PC-9 (cell line): ENCODE results near the gene CNNM3. TPM values are rescaled to one million over a fixed set of nuclear protein-coding genes. Genes with fewer than 3 reads are reported as not detected.
A peak's percentile ranks its signal among the peaks of the same experiment; 100 is the strongest.

ENCODE experiments used
- BruUV-seq: library from RNA; stranded (reverse); fragments of 400-500 nt; replicated peaks from 2 replicates; lab custom pipeline; 2021; lab: Mats Ljungman, UMichigan
- CTCF ChIA-PET: fragments of 300-600 bp; sonication (Branson Sonifier 250); formaldehyde crosslinking; loops from one replicate; lab custom pipeline; 2022; ENCODE audit warnings: antibody characterized with exemption; lab: Charles Lee
- POLR2A ChIA-PET: fragments of 300-600 bp; sonication (Branson Sonifier 250); formaldehyde crosslinking; loops from one replicate; lab custom pipeline; 2022; ENCODE audit warnings: antibody characterized with exemption; ENCODE audit not compliant: unreplicated experiment; lab: Charles Lee
- DNase-seq, 2 experiments: peaks; one replicate each; pipeline versions ENCODE4 v3.0.0 to v3.0.0-alpha.2; 2015 to 2022; ENCODE audit warnings: mixed read lengths in 1 of 2
- H2AFZ ChIP-seq: fragments of 200-600 bp; sonication (generic); 2 replicates; pipeline ENCODE4 v1.8.1; 2017; ENCODE audit warnings: antibody characterized with exemption
- H3F3A ChIP-seq: fragments of 200-600 bp; sonication (generic); 2 replicates; pipeline ENCODE4 v1.8.1; 2017; ENCODE audit warnings: antibody characterized with exemption, mild to moderate bottlenecking, low read depth; ENCODE audit not compliant: insufficient read depth
- H3K27ac ChIP-seq: fragments of 200-600 bp; sonication (generic); 2 replicates; pipeline ENCODE4 v1.6.1; 2016; ENCODE audit warnings: mixed run types
- H3K27me3 ChIP-seq: fragments of 200-600 bp; sonication (generic); 2 replicates; pipeline ENCODE4 v1.6.1; 2016; ENCODE audit warnings: low read depth, mixed run types; ENCODE audit not compliant: insufficient read depth
- H3K36me3 ChIP-seq: fragments of 200-600 bp; sonication (generic); 2 replicates; pipeline ENCODE4 v1.6.1; 2016; ENCODE audit warnings: low read depth, mixed run types
- H3K4me1 ChIP-seq: fragments of 200-600 bp; sonication (generic); replicated peaks from 2 replicates; pipeline ENCODE4 v1.6.1; 2016; ENCODE audit warnings: mixed run types; ENCODE audit not compliant: insufficient read depth
- H3K4me2 ChIP-seq: fragments of 200-600 bp; sonication (generic); 2 replicates; pipeline ENCODE4 v1.6.1; 2017; ENCODE audit warnings: mixed run types
- H3K4me3 ChIP-seq: fragments of 200-600 bp; sonication (generic); 2 replicates; pipeline ENCODE4 v1.6.1; 2016; ENCODE audit warnings: mixed run types
- H3K79me2 ChIP-seq: fragments of 200-600 bp; sonication (generic); 2 replicates; pipeline ENCODE4 v1.6.1; 2017; ENCODE audit warnings: low read depth, mixed run types
- H3K9me2 ChIP-seq: fragments of 200-600 bp; sonication (generic); 2 replicates; pipeline ENCODE4 v1.8.1; 2017; ENCODE audit warnings: mild to moderate bottlenecking; ENCODE audit not compliant: insufficient read depth
- H3K9me3 ChIP-seq: fragments of 200-600 bp; sonication (generic); 2 replicates; pipeline ENCODE4 v1.8.1; 2016; ENCODE audit warnings: low read depth; ENCODE audit not compliant: insufficient read depth
- H4K20me1 ChIP-seq: fragments of 200-600 bp; sonication (generic); 2 replicates; pipeline ENCODE4 v1.8.1; 2017; ENCODE audit not compliant: insufficient read depth
- EZH2 ChIP-seq: fragments of 200-600 bp; sonication (generic); IDR thresholded peaks from 2 replicates; pipeline ENCODE4 v1.8.0; 2017; ENCODE audit warnings: antibody characterized with exemption, low read depth
- intact Hi-C: fragments of 100-400 bp; cut with micrococcal nuclease; formaldehyde crosslinking; loops from one replicate; pipeline ENCODE4 v1.10.0; 2022; ENCODE audit not compliant: unreplicated experiment
- total RNA-seq: library from RNA; stranded (reverse); gene quantifications from 2 replicates; pipeline ENCODE4 v1.2.3, GENCODE V29; 2021
- TF ChIP-seq, protein P1 (sequence below): fragments of 200-600 bp; sonication (generic); conservative IDR thresholded peaks from 2 replicates; pipeline ENCODE4 v1.6.1; 2017; ENCODE audit warnings: mixed run types, antibody characterized with exemption, mild to moderate bottlenecking, moderate library complexity

CNNM3 gene
- total RNA-seq, 1 experiment from 2014 or later, result 28.7 TPM

DNA sequence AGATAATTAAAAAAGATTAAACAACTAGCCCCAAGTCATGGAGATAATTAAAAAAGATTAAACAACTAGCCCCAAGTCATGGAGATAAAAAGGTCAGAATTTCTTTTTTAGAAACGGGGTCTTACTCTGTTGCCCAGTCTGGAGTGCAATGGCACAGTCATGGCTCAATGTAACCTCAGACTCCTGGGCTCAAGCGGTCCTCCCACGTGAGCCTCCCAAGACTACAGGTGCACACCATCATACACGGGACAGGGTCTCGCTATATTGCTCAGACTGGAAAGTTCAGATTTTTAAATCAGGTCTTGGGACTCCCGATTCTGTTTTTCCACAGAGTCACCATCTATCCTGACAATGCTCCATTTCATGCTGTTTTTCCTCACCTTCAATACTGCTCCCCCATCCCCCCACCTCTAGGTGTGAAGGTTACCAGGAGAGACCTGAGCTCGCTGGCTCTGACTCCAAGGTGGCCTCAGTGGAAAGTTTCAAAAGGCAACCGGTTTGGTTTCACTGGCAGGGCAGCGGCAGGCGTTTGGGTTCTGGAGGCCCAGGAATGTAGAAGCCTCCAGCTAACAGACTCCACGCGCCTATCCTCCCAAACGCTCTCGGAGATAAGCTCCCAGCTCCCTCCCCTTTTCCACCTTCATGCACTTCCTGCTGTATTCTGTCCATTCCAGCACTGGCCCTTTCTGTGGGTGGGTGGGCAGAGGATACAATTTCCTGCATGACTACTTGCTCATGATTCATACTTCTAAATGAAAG is 56.7 kb downstream of the CNNM3 start:
- DNase-seq, result peak; percentile 69
- Histone ChIP-seq H3F3A (peaks cover 43% of the 10 kb centered on the region; the same call in 1 of the 2 replicates), H3K27me3 (no peaks in the 10 kb centered on the region), H4K20me1 (no peaks in the 10 kb centered on the region), H3K4me2 (peak overlapping the region; percentile 59), H3K4me1 (peaks cover 69% of the 10 kb centered on the region), H3K79me2 (peaks cover 12% of the 10 kb centered on the region), H3K4me3 (no peak overlapping the region), H3K9me2 (no peaks in the 10 kb centered on the region), H3K9me3 (no peaks in the 10 kb centered on the region), H3K27ac (0 out of 2 replicates have a peak overlapping the region, but pooled peaks have one; percentile 3), H2AFZ (no peak overlapping the region), H3K36me3 (no peaks in the 10 kb centered on the region)
- ChIA-PET POLR2A (interaction anchor here (0.6 to 1.0 kb wide), 4 partner anchors 15 to 81 kb away, joined by 6 to 32 read pairs (median 22); partner anchors contain the start of gene ANKRD39), CTCF (interaction anchor here (0.6 to 1.7 kb wide), 4 partner anchors 13 to 116 kb away, joined by 3 to 4 read pairs (median 4); no protein-coding TSS in a partner anchor)
- BruUV-seq, result no TSS peak
- intact Hi-C loops, result loop anchor here (2.0 kb wide), 1 partner anchor 14 kb away; no protein-coding TSS in a partner anchor
- TF ChIP-seq, protein P1, sequence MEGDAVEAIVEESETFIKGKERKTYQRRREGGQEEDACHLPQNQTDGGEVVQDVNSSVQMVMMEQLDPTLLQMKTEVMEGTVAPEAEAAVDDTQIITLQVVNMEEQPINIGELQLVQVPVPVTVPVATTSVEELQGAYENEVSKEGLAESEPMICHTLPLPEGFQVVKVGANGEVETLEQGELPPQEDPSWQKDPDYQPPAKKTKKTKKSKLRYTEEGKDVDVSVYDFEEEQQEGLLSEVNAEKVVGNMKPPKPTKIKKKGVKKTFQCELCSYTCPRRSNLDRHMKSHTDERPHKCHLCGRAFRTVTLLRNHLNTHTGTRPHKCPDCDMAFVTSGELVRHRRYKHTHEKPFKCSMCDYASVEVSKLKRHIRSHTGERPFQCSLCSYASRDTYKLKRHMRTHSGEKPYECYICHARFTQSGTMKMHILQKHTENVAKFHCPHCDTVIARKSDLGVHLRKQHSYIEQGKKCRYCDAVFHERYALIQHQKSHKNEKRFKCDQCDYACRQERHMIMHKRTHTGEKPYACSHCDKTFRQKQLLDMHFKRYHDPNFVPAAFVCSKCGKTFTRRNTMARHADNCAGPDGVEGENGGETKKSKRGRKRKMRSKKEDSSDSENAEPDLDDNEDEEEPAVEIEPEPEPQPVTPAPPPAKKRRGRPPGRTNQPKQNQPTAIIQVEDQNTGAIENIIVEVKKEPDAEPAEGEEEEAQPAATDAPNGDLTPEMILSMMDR, result no peak
- TF ChIP-seq EZH2, result no peak

DNA sequence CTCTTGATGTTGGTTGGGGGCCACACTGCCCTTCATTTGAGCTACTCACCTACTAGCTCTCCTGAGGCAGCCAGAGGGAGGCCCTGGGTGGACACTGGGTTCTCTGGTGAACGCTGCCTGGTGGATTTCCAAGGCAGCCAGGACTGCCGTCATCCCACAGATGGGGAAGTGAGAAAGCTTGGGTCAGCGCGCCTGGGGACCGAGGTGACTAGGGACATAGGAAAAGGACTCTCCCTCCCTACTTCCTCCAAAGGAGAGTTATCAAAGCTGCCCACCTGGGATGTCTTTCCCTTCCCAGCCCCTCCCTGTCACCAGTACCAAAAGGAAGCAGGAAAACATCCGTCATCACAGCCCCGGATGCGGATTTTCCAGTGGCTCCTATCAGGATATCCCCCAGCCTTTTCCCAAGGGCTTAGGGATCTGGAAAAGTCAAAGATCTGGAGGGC is 57.6 kb downstream of the CNNM3 start:
- ChIA-PET POLR2A (interaction anchor here (0.7 to 1.0 kb wide), 2 partner anchors 15 to 16 kb away, joined by 7 to 32 read pairs; partner anchors contain the start of gene ANKRD39), CTCF (interaction anchor here (0.6 to 1.7 kb wide), 3 partner anchors 11 to 115 kb away, joined by 3 to 4 read pairs (median 3); no protein-coding TSS in a partner anchor)
- TF ChIP-seq, protein P1, result no peak
- no peak for TF ChIP-seq EZH2
- Histone ChIP-seq H3K9me3 (no peaks in the 10 kb centered on the region), H4K20me1 (no peaks in the 10 kb centered on the region), H2AFZ (no peak overlapping the region), H3K4me1 (peaks cover 76% of the 10 kb centered on the region), H3K27ac (peak overlapping the region; percentile 3; the same call in 1 of the 2 replicates), H3F3A (peaks cover 43% of the 10 kb centered on the region; the same call in 1 of the 2 replicates), H3K27me3 (no peaks in the 10 kb centered on the region), H3K36me3 (no peaks in the 10 kb centered on the region), H3K4me2 (peak overlapping the region; percentile 59), H3K9me2 (no peaks in the 10 kb centered on the region), H3K4me3 (no peak overlapping the region), H3K79me2 (peaks cover 4% of the 10 kb centered on the region; the same call in 1 of the 2 replicates)
- no peak for DNase-seq
- no TSS peak for BruUV-seq
- intact Hi-C loops, result loop anchor here (2.0 kb wide), 1 partner anchor 13 kb away; no protein-coding TSS in a partner anchor

DNA sequence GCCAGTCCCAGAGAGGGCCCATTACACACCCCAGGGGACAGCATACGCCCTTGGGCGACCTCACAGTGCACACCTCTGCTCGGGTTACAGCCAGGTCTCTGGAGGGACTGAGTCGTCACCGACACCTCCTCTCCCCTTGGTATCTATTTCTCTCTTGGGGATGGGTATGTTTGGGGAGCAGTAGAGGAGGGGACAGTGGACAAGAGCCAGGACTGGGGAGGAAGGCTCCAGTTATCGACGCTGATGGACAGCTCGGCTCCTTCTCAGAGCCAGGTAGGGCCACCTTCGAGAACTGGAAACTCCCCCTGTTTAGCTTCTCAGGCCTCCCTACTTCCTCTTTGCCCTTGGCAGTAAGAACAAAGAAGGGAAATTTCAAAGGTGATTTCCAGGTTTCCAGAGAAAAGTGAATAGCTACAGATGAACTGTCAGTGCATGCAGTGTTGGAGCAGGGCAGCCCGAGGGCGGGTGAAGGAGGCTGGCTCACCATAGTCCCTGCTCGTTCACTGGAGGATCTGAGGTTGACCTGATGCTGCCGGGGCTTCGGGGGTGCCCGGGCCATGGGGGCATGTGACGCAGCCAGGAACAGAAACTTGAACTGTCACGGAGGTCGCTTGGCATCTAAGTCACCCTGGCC is 58.2 kb downstream of the CNNM3 start:
- Histone ChIP-seq H3K4me2 (peak overlapping the region; percentile 59), H3K9me2 (no peaks in the 10 kb centered on the region), H3K79me2 (no peaks in the 10 kb centered on the region), H3K27me3 (no peaks in the 10 kb centered on the region), H2AFZ (no peak overlapping the region), H3F3A (peaks cover 43% of the 10 kb centered on the region; the same call in 1 of the 2 replicates), H3K4me1 (peaks cover 77% of the 10 kb centered on the region), H3K36me3 (no peaks in the 10 kb centered on the region), H4K20me1 (no peaks in the 10 kb centered on the region), H3K9me3 (no peaks in the 10 kb centered on the region), H3K4me3 (no peak overlapping the region), H3K27ac (peak overlapping the region; percentile 3; the same call in 1 of the 2 replicates)
- ChIA-PET POLR2A (interaction anchor here (0.6 to 2.0 kb wide), 3 partner anchors 10 to 52 kb away, joined by 4 to 11 read pairs (median 7); no protein-coding TSS in a partner anchor), CTCF (interaction anchor here (1.1 kb wide), 1 partner anchor 10 kb away, joined by 3 read pairs; no protein-coding TSS in a partner anchor)
- intact Hi-C loops, result no loop called here
- no TSS peak for BruUV-seq
- no peak for TF ChIP-seq EZH2
- TF ChIP-seq, protein P1, result no peak
- peak; percentile 55 to 59 for DNase-seq
